ENCODE measurements around the gene PLA2G3. TPM values are rescaled to one million over a fixed set of nuclear protein-coding genes. Genes with fewer than 3 reads are reported as not detected.

Gene PLA2G3
- total RNA-seq, 1 experiment from 2014 or later: not detected

DNA sequence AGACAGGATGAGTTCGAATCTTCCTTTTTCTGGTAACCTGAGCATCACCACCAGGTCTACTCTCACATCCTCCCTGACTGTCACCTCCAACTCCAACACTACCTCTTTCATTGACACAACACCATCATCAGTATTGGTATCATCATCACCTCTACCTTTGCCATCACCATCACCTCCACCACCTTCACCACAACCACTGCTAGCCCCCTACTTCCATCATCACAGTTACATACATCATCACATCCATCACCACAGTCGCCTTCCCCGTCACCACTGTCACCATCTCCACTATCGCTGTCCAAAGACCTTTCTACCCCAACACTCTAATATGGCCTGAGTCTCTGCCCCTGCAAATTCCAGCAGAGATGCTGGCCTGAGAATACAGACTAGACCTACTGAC, 18.9 kb downstream of the PLA2G3 start (continued):
- TF ChIP-seq, protein P1, sequence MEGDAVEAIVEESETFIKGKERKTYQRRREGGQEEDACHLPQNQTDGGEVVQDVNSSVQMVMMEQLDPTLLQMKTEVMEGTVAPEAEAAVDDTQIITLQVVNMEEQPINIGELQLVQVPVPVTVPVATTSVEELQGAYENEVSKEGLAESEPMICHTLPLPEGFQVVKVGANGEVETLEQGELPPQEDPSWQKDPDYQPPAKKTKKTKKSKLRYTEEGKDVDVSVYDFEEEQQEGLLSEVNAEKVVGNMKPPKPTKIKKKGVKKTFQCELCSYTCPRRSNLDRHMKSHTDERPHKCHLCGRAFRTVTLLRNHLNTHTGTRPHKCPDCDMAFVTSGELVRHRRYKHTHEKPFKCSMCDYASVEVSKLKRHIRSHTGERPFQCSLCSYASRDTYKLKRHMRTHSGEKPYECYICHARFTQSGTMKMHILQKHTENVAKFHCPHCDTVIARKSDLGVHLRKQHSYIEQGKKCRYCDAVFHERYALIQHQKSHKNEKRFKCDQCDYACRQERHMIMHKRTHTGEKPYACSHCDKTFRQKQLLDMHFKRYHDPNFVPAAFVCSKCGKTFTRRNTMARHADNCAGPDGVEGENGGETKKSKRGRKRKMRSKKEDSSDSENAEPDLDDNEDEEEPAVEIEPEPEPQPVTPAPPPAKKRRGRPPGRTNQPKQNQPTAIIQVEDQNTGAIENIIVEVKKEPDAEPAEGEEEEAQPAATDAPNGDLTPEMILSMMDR (IDR thresholded peaks at IDR 0.05 in 2 of 3, conservative IDR thresholded peaks at IDR 0.05 in 1 of 3; ENCODE audit: borderline replicate concordance in 1 of 3, insufficient read depth in 1 of 3, low read depth in 2 of 3, low read length in 2 of 3): no peak
- TF ChIP-seq, protein P2, sequence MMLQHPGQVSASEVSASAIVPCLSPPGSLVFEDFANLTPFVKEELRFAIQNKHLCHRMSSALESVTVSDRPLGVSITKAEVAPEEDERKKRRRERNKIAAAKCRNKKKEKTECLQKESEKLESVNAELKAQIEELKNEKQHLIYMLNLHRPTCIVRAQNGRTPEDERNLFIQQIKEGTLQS (IDR thresholded peaks at IDR 0.05): no peak
- TF ChIP-seq SIN3A (IDR thresholded peaks at IDR 0.05; ENCODE audit: low read depth) (no peak), YY1 (IDR thresholded peaks at IDR 0.05; ENCODE audit: extremely low read depth, insufficient replicate concordance, low read depth, low read length) (no peak), EZH2 (IDR thresholded peaks at IDR 0.05) (no peak), CBX3 (IDR thresholded peaks at IDR 0.05; ENCODE audit: low read depth) (no peak), RAD21 (IDR thresholded peaks at IDR 0.05; ENCODE audit: low read depth) (no peak)
- TF ChIP-seq, protein P3, sequence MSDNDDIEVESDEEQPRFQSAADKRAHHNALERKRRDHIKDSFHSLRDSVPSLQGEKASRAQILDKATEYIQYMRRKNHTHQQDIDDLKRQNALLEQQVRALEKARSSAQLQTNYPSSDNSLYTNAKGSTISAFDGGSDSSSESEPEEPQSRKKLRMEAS (IDR thresholded peaks at IDR 0.05): no peak

- ChIA-PET CTCF (interaction anchor here (2.7 kb wide), 1 partner anchor 13 kb away, joined by 14 read pairs; the partner anchor contains the start of gene SELENOM), RAD21 (ENCODE audit: low non-redundant PET in 1 of 2, low total read pairs in 2 of 2, uncharacterized antibody in 2 of 2, unreplicated experiment in 2 of 2) (no interaction called here)
Measured at GRCh38 chr22:31120642-31121041, 19.7 kb downstream of the PLA2G3 start.

More at GRCh38 chr22:31120642-31121041, 19.7 kb downstream of the PLA2G3 start:
- Histone ChIP-seq H3K9me2 (ENCODE audit: insufficient read depth) (no peaks in the 10 kb centered on the region), H3K79me2 (ENCODE audit: insufficient read depth, low read length) (no peaks in the 10 kb centered on the region), H3K4me1 (ENCODE audit: control insufficient read depth in 1 of 2, insufficient read depth in 2 of 2, low read length in 2 of 2) (peaks cover 9 to 20% of the 10 kb centered on the region in 2 experiments), H2AFZ (ENCODE audit: low read depth, low read length, poor library complexity, severe bottlenecking) (no peak overlapping the region), H3K9me3 (ENCODE audit: control insufficient read depth in 1 of 2, insufficient read depth in 1 of 2, low read depth in 1 of 2, low read length in 2 of 2) (no peaks in the 10 kb centered on the region), H3K9ac (ENCODE audit: low read length) (no peak overlapping the region), H3K4me2 (ENCODE audit: low read length) (no peak overlapping the region), H3K4me3 (replicated peaks in 1 of 2; ENCODE audit: low read depth in 1 of 2, low read length in 2 of 2) (no peak overlapping the region), H3K36me3 (ENCODE audit: control insufficient read depth in 1 of 2, insufficient read depth in 2 of 2, low read length in 2 of 2) (no peaks in the 10 kb centered on the region), H3K27me3 (ENCODE audit: insufficient read depth, low read length) (no peaks in the 10 kb centered on the region), H4K20me1 (ENCODE audit: insufficient read depth) (no peaks in the 10 kb centered on the region), H3K27ac (ENCODE audit: low read depth, low read length) (no peak overlapping the region)
- no peak for ATAC-seq
- BruUV-seq (replicated peaks): no TSS peak
- TF ChIP-seq POLR2AphosphoS5 (IDR thresholded peaks at IDR 0.05; ENCODE audit: low read depth, low read length) (no peak), FOSL1 (IDR thresholded peaks at IDR 0.05; ENCODE audit: low read depth) (no peak), RAD21 (IDR thresholded peaks at IDR 0.05; ENCODE audit: low read depth) (no peak), EZH2 (IDR thresholded peaks at IDR 0.05) (no peak), ZBTB33 (IDR thresholded peaks at IDR 0.05; ENCODE audit: extremely low read depth, insufficient replicate concordance, low read length) (no peak)
- TF ChIP-seq, protein P1 (IDR thresholded peaks at IDR 0.05 in 2 of 3, conservative IDR thresholded peaks at IDR 0.05 in 1 of 3; ENCODE audit: borderline replicate concordance in 1 of 3, insufficient read depth in 1 of 3, low read depth in 2 of 3, low read length in 2 of 3): no peak
- no peak for DNase-seq (ENCODE audit: low read depth, low spot score)
- intact Hi-C loops (cut with micrococcal nuclease): no loop called here
- POLR2A ChIA-PET: no interaction called here

Data from HCT116 (cell line).